Osteoblast (primary cell): ENCODE results near the gene TSPOAP1. TPM values are rescaled to one million over a fixed set of nuclear protein-coding genes. Genes with fewer than 3 reads are reported as not detected.

ENCODE experiments used
- DNase-seq: peaks from one replicate; pipeline ENCODE4 v3.0.0; 2011; ENCODE audit warnings: low spot score, mixed read lengths; ENCODE audit not compliant: insufficient read length; ENCODE audit errors: missing footprints
- H2AFZ ChIP-seq: 2 replicates; pipeline ENCODE4 v1.6.0; 2011; ENCODE audit warnings: mild to moderate bottlenecking, low read length
- H3K27ac ChIP-seq: 2 replicates; pipeline ENCODE4 v1.5.1; 2011; ENCODE audit warnings: mild to moderate bottlenecking, low read depth, low read length, moderate library complexity
- H3K27me3 ChIP-seq: 2 replicates; pipeline ENCODE4 v1.6.0; 2012; ENCODE audit warnings: mild to moderate bottlenecking, control low read depth, inconsistent platforms, low read length, moderate library complexity; ENCODE audit not compliant: insufficient read depth
- H3K36me3 ChIP-seq: 2 replicates; pipeline ENCODE4 v1.5.1; 2011; ENCODE audit warnings: mild to moderate bottlenecking, low read length, control low read depth, moderate library complexity; ENCODE audit not compliant: insufficient read depth
- H3K4me1 ChIP-seq: 2 replicates; pipeline ENCODE4 v1.5.1; 2011; ENCODE audit warnings: mild to moderate bottlenecking, low read length, control low read depth, moderate library complexity; ENCODE audit not compliant: insufficient read depth
- H3K4me2 ChIP-seq: 2 replicates; pipeline ENCODE4 v1.6.0; 2011; ENCODE audit warnings: mild to moderate bottlenecking, low read length; ENCODE audit not compliant: insufficient read depth
- H3K4me3 ChIP-seq: fragments of 200-600 bp; sonication (generic); 3 replicates; pipeline ENCODE4 v1.5.1; 2012; ENCODE audit warnings: mild to moderate bottlenecking, low read length, inconsistent platforms; ENCODE audit not compliant: insufficient read depth
- H3K79me2 ChIP-seq: 2 replicates; pipeline ENCODE4 v1.6.0; 2012; ENCODE audit warnings: mild to moderate bottlenecking, low read length, control low read depth, inconsistent platforms; ENCODE audit not compliant: insufficient read depth
- H3K9me3 ChIP-seq: 2 replicates; pipeline ENCODE4 v1.5.1; 2011; ENCODE audit warnings: low read depth, low read length, control low read depth
- H4K20me1 ChIP-seq: 2 replicates; pipeline ENCODE4 v1.6.0; 2012; ENCODE audit warnings: mild to moderate bottlenecking, low read length, control low read depth; ENCODE audit not compliant: insufficient read depth
- CTCF ChIP-seq: IDR thresholded peaks from 2 replicates; pipeline ENCODE4 v1.5.1; 2011; ENCODE audit warnings: mild to moderate bottlenecking, low read depth, low read length, moderate library complexity; ENCODE audit errors: extremely low read depth
- total RNA-seq: library from RNA; depleted of rRNA; stranded (reverse); fragments of >200 nt; gene quantifications from 2 replicates; pipeline ENCODE4 v1.2.3, GENCODE V29; 2012

TSPOAP1 gene
- total RNA-seq, 1 donor: 4.3 TPM

DNA sequence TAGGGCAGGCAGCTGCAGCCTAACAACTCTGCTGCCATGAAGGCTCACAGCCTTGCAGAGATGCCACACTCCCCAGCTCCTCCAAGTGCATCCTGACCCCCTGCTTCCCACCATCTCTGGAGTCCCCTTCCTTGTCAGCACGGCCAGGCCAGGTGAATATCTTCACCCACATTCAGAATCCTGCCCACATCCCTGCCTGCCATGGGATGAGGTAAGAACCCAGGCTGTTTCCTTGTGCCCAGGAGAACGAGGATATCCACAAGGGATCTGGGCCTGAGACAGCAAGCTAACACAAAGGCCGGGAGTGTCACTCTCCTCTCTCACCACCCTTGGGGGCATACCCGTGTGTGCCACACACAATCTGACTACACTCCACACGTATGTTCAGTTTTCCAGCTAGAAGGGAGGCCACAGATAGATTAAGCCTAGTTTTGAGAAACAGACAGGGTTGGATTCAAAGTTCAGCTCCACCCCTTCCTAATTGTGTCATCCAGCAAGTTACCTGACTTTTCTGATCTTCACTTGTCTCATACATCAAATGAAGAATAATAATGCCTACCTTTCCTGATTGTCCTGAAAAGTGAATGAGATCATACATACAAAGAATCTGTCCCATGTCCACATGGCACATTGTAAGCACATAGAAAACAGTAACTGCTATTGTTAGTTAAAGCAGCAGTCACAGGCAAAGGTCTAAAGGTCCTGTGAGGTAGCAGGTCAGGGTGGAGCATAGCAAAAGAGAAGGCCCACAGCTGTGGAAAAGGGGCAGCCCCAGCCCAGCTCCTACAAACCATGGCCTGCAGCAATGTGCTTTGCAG, 40.8 kb upstream of the TSPOAP1 start:
- no peaks in the 10 kb centered on the region for H3K36me3 ChIP-seq
- H3K4me1 ChIP-seq: no peaks in the 10 kb centered on the region
- no peak for TF ChIP-seq CTCF
- H3K27me3 ChIP-seq: peaks cover 3% of the 10 kb centered on the region
- no peaks in the 10 kb centered on the region for H3K9me3 ChIP-seq
- H2AFZ ChIP-seq: no peak overlapping the region
- no peaks in the 10 kb centered on the region for H3K79me2 ChIP-seq
- no peak for DNase-seq
- no peaks in the 10 kb centered on the region for H4K20me1 ChIP-seq
- no peak overlapping the region for H3K27ac ChIP-seq
- H3K4me3 ChIP-seq: no peak overlapping the region
- H3K4me2 ChIP-seq: no peak overlapping the region

DNA sequence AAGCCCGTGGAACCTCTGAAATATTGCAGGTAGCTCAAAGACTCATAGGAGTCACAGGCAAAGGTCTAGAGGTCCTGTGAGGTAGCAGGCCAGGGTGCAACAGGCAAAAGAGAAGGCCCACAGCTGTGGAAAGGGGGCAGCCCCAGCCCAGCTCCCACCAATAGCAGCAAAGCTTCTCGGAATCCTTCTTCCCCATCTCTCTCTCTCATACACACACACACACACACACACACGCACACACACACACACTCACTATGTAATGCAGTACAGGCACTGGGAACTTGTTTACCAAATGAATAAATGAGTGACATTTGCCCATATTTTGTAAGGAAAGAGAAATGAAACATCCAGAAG, 40.2 kb upstream of the TSPOAP1 start:
- H3K27me3 ChIP-seq: peaks cover 3% of the 10 kb centered on the region
- no peak overlapping the region for H3K4me2 ChIP-seq
- H3K79me2 ChIP-seq: no peaks in the 10 kb centered on the region
- no peak overlapping the region for H2AFZ ChIP-seq
- H3K4me3 ChIP-seq: no peak overlapping the region
- no peaks in the 10 kb centered on the region for H4K20me1 ChIP-seq
- H3K9me3 ChIP-seq: no peaks in the 10 kb centered on the region
- DNase-seq: no peak
- H3K4me1 ChIP-seq: no peaks in the 10 kb centered on the region
- H3K36me3 ChIP-seq: no peaks in the 10 kb centered on the region
- no peak overlapping the region for H3K27ac ChIP-seq
- no peak for TF ChIP-seq CTCF

GRCh38 chr17:58367461-58367860, 38.9 kb upstream of the TSPOAP1 start:
- Histone ChIP-seq H3K27me3 (peaks cover 5% of the 10 kb centered on the region), H3K79me2 (no peaks in the 10 kb centered on the region), H3K4me2 (no peak overlapping the region), H3K9me3 (no peaks in the 10 kb centered on the region), H2AFZ (no peak overlapping the region), H3K4me3 (no peak overlapping the region), H3K4me1 (no peaks in the 10 kb centered on the region), H3K27ac (no peak overlapping the region), H3K36me3 (no peaks in the 10 kb centered on the region), H4K20me1 (no peaks in the 10 kb centered on the region)
- no peak for TF ChIP-seq CTCF
- DNase-seq: no peak

GRCh38 chr17:58365980-58366595, 37.5 kb upstream of the TSPOAP1 start:
- H3K36me3 ChIP-seq: no peaks in the 10 kb centered on the region
- no peaks in the 10 kb centered on the region for H3K79me2 ChIP-seq
- no peaks in the 10 kb centered on the region for H4K20me1 ChIP-seq
- H3K27me3 ChIP-seq: peaks cover 5% of the 10 kb centered on the region
- H3K4me3 ChIP-seq: no peak overlapping the region
- H3K9me3 ChIP-seq: no peaks in the 10 kb centered on the region
- no peak overlapping the region for H3K27ac ChIP-seq
- TF ChIP-seq CTCF: no peak
- no peak overlapping the region for H3K4me2 ChIP-seq
- H3K4me1 ChIP-seq: no peaks in the 10 kb centered on the region
- H2AFZ ChIP-seq: no peak overlapping the region
- no peak for DNase-seq
